Calu3 (cell line): ENCODE measurements around the gene TCF7L2. TPM values are rescaled to one million over a fixed set of nuclear protein-coding genes. Genes with fewer than 3 reads are reported as not detected.

Experiments
- BruUV-seq: library from RNA; stranded (reverse); fragments of 400-500 nt; replicated peaks from 2 replicates; lab custom pipeline; 2021; lab: Mats Ljungman, UMichigan
- CTCF ChIA-PET: fragments of 300-600 bp; sonication (Branson Sonifier 250); formaldehyde crosslinking; loops from one replicate; lab custom pipeline; 2022; ENCODE audit warnings: antibody characterized with exemption; lab: Charles Lee
- DNase-seq: peaks from one replicate; pipeline ENCODE4 v3.0.0; 2022
- H3K27ac Mint-ChIP-seq: one replicate; pipeline ENCODE4 v1.8.0; 2022; ENCODE audit warnings: mixed read lengths; ENCODE audit not compliant: unreplicated experiment
- H3K27me3 Mint-ChIP-seq: one replicate; pipeline ENCODE4 v1.8.0; 2022; ENCODE audit warnings: mixed read lengths; ENCODE audit not compliant: unreplicated experiment
- H3K36me3 Mint-ChIP-seq: one replicate; pipeline ENCODE4 v1.8.0; 2022; ENCODE audit warnings: mild to moderate bottlenecking, moderate library complexity, mixed read lengths; ENCODE audit not compliant: insufficient read depth, unreplicated experiment
- H3K4me1 Mint-ChIP-seq: one replicate; pipeline ENCODE4 v1.8.0; 2022; ENCODE audit warnings: mild to moderate bottlenecking, low read depth, mixed read lengths; ENCODE audit not compliant: unreplicated experiment
- H3K4me3 Mint-ChIP-seq: one replicate; pipeline ENCODE4 v1.8.0; 2022; ENCODE audit warnings: mild to moderate bottlenecking, low read depth, moderate library complexity, mixed read lengths; ENCODE audit not compliant: unreplicated experiment
- H3K9me3 Mint-ChIP-seq: one replicate; pipeline ENCODE4 v1.8.0; 2022; ENCODE audit warnings: low read depth, mixed read lengths; ENCODE audit not compliant: unreplicated experiment
- intact Hi-C: fragments of 100-400 bp; cut with micrococcal nuclease; formaldehyde crosslinking; loops from one replicate; pipeline ENCODE4 v1.10.0; 2022; ENCODE audit not compliant: unreplicated experiment
- total RNA-seq: library from RNA; stranded (reverse); gene quantifications from 2 replicates; pipeline ENCODE4 v1.2.3, GENCODE V29; 2022
- TF ChIP-seq, protein P1 (sequence below): fragments of 200-600 bp; IDR thresholded peaks from one replicate; pipeline ENCODE4 v1.8.0; 2022; ENCODE audit warnings: antibody characterized with exemption; ENCODE audit not compliant: unreplicated experiment

The TCF7L2 gene
- total RNA-seq, 1 experiment from 2014 or later: 36.6 TPM

DNA sequence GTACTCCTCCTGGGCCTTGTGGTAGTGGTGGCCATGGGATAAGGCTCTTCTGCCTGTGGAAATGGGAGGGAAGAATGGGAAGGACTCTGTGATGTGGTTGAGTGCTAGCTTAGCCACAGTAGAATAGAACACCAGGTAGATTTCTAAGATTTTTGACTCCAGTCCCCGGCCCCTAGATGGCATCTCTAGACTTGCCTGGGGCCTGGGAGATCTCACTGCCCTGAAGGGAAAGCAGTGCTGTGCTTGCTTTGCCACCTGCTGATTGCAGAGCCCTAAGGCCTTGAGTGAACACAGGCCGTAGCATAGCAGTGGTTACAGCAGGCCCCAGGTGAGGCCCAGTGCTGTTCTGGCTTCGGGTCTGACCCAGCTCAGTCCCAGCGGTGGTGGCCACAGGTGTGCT is 252.0 kb downstream of the TCF7L2 start:
- peaks cover 4% of the 10 kb centered on the region for H3K9me3 Mint-ChIP-seq
- no peak overlapping the region for H3K4me3 Mint-ChIP-seq
- H3K36me3 Mint-ChIP-seq: no peaks in the 10 kb centered on the region
- intact Hi-C loops: no loop called here
- H3K4me1 Mint-ChIP-seq: no peaks in the 10 kb centered on the region
- CTCF ChIA-PET: no interaction called here
- H3K27ac Mint-ChIP-seq: no peak overlapping the region
- no peak for DNase-seq
- BruUV-seq: no TSS peak
- H3K27me3 Mint-ChIP-seq: peaks cover 15% of the 10 kb centered on the region
- TF ChIP-seq, protein P1, sequence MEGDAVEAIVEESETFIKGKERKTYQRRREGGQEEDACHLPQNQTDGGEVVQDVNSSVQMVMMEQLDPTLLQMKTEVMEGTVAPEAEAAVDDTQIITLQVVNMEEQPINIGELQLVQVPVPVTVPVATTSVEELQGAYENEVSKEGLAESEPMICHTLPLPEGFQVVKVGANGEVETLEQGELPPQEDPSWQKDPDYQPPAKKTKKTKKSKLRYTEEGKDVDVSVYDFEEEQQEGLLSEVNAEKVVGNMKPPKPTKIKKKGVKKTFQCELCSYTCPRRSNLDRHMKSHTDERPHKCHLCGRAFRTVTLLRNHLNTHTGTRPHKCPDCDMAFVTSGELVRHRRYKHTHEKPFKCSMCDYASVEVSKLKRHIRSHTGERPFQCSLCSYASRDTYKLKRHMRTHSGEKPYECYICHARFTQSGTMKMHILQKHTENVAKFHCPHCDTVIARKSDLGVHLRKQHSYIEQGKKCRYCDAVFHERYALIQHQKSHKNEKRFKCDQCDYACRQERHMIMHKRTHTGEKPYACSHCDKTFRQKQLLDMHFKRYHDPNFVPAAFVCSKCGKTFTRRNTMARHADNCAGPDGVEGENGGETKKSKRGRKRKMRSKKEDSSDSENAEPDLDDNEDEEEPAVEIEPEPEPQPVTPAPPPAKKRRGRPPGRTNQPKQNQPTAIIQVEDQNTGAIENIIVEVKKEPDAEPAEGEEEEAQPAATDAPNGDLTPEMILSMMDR: no peak

DNA sequence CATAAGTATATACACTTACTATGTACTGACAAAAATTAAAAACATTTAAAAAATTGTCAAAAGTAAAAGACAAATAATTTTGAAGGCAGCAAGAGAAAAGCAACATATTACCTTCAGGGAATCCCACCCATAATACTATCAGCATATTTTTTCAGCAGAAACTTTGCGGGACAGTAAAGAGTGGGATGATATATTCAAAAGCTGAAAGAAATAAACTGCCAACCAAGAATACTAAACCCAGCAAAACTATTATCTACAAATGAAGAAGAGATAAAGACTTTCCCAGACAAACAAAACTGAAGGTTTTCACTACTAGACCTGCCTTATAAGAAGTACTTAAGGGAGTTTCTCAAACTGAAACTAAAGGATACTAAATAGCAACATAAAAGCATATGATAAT is 257.9 kb downstream of the TCF7L2 start:
- no peak overlapping the region for H3K27ac Mint-ChIP-seq
- CTCF ChIA-PET: no interaction called here
- no peaks in the 10 kb centered on the region for H3K36me3 Mint-ChIP-seq
- H3K27me3 Mint-ChIP-seq: peaks cover 34% of the 10 kb centered on the region
- H3K4me3 Mint-ChIP-seq: no peak overlapping the region
- BruUV-seq: no TSS peak
- TF ChIP-seq, protein P1: no peak
- intact Hi-C loops: no loop called here
- no peak for DNase-seq
- peaks cover 9% of the 10 kb centered on the region for H3K9me3 Mint-ChIP-seq
- no peaks in the 10 kb centered on the region for H3K4me1 Mint-ChIP-seq

DNA sequence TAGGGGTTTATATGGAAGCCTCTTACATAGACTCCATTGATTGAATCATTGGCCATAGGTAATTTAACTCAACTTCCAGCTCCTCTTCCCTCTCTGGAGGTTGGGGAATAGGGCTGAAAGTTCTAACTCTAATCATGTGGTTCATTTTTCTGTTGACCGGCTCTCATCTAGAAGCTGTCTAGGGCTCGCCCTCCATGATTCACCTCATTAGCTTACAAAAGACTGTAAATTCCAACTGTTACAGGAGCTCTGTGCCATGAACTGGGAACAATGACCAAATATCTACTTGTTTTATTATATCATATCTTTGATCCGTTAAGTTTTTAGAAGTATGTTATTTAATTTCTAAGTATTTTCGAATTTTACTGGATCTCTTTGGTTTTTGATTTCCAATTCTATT is 263.0 kb downstream of the TCF7L2 start:
- no peak for DNase-seq
- TF ChIP-seq, protein P1: no peak
- Mint-ChIP-seq H3K9me3 (peaks cover 2% of the 10 kb centered on the region), H3K36me3 (no peaks in the 10 kb centered on the region), H3K4me1 (no peaks in the 10 kb centered on the region), H3K27me3 (peaks cover 20% of the 10 kb centered on the region), H3K27ac (no peak overlapping the region), H3K4me3 (no peak overlapping the region)
- CTCF ChIA-PET: no interaction called here
- intact Hi-C loops: loop anchor here (10.0 kb wide), 1 partner anchor 738 kb away; no protein-coding TSS in a partner anchor
- BruUV-seq: no TSS peak

DNA sequence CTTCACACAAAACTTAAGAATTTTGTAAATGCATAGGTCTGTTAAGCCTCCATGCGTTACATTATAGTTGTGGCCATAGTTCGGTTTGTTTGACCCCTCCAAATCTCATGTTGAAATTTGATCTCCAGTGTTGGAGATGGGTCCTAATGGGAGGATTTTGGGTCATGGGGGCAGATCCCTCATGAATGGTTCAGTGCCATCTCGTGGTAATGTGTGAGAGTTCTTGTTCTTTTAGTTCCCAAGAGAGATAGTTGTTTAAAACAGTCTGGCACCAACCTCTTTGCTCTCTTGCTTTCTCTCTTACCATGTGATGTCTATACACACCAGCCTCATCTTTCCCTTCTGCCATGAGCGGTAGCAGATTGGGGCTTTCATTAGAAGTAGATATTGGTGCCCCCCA is 264.3 kb downstream of the TCF7L2 start:
- H3K4me3 Mint-ChIP-seq: no peak overlapping the region
- H3K9me3 Mint-ChIP-seq: no peaks in the 10 kb centered on the region
- no peak for DNase-seq
- H3K27ac Mint-ChIP-seq: no peak overlapping the region
- no TSS peak for BruUV-seq
- no peaks in the 10 kb centered on the region for H3K36me3 Mint-ChIP-seq
- TF ChIP-seq, protein P1: no peak
- intact Hi-C loops: loop anchor here (10.0 kb wide), 1 partner anchor 740 kb away; no protein-coding TSS in a partner anchor
- CTCF ChIA-PET: no interaction called here
- H3K27me3 Mint-ChIP-seq: peaks cover 10% of the 10 kb centered on the region
- no peaks in the 10 kb centered on the region for H3K4me1 Mint-ChIP-seq
